ENCODE results near the gene CRTC3. TPM values are rescaled to one million over a fixed set of nuclear protein-coding genes. Genes with fewer than 3 reads are reported as not detected.

Gene CRTC3
- total and polyA plus RNA-seq, 2 of the 13 experiments (the other 11 are each of a cell fraction or from before 2014, with no cell fraction given) = 8.4 to 11.8 TPM

DNA sequence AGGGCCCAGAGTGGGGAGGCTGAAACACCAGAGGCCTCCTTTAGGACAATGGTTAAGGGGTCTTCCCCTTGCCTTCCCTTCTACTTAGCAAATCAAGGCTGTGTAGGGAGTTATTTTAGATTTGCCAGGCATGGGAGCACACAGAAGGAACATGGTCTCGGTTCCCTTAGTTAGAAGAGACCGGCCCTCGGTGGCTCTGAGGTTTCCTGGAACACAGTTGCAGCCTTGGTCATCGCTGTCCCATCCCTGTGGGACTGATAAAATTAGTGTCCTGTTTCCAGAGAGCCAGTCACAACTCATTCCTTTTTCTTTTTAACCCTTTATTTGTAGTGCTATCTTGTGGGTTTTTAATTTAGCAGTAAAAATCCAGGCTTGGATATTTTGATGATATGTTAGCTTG lies 81.4 kb downstream of the CRTC3 start:
- Histone ChIP-seq H3K4me3 (replicated peaks in 1 of 3; ENCODE audit: insufficient read depth in 1 of 3, low read depth in 2 of 3, low read length in 3 of 3) (no peak overlapping the region), H3K4me2 (ENCODE audit: low read depth, low read length) (no peak overlapping the region), H3K27ac (ENCODE audit: extremely low read length, insufficient read depth, low read length) (no peak overlapping the region), H3K4me1 (ENCODE audit: insufficient read depth, low read length) (peaks cover 9% of the 10 kb centered on the region; the same call in 1 of the 2 replicates), H3K79me2 (ENCODE audit: insufficient read depth, low read length) (no peaks in the 10 kb centered on the region), H3K9me3 (ENCODE audit: low read length) (no peaks in the 10 kb centered on the region), H4K20me1 (ENCODE audit: insufficient read depth, low read length) (no peaks in the 10 kb centered on the region), H3K36me3 (replicated peaks in 1 of 2; ENCODE audit: control insufficient read depth in 1 of 2, insufficient read depth in 2 of 2, low read length in 2 of 2) (0 out of 5 replicates have a peak, but pooled peaks cover 0 to 2% of the 10 kb centered on the region in 2 experiments), H3K9ac (ENCODE audit: insufficient read depth, low read depth, low read length) (no peak overlapping the region), H3K27me3 (ENCODE audit: control insufficient read depth in 1 of 2, insufficient read depth in 2 of 2, low read length in 2 of 2) (no peaks in the 10 kb centered on the region), H2AFZ (ENCODE audit: low read length) (no peak overlapping the region)
- in situ Hi-C loops (cut with HindIII; ENCODE audit: extremely low pct_ligation_motif_present, low pct_unique_long_range_greater_than_20kb) = no loop called here
- no peak for DNase-seq (ENCODE audit: low spot score)
- TF ChIP-seq ZNF616 (CRISPR knock-in tag; IDR thresholded peaks at IDR 0.05; ENCODE audit: low read depth) (no peak), ZIK1 (CRISPR knock-in tag; IDR thresholded peaks at IDR 0.05; ENCODE audit: borderline replicate concordance, low read depth) (no peak), POGZ (CRISPR knock-in tag; IDR thresholded peaks at IDR 0.05) (no peak), ZNF775 (CRISPR knock-in tag; IDR thresholded peaks at IDR 0.05; ENCODE audit: borderline replicate concordance) (no peak), ZBTB42 (CRISPR knock-in tag; IDR thresholded peaks at IDR 0.05) (no peak), HDAC1 (CRISPR knock-in tag; IDR thresholded peaks at IDR 0.05) (no peak)
- TF ChIP-seq, protein P1, sequence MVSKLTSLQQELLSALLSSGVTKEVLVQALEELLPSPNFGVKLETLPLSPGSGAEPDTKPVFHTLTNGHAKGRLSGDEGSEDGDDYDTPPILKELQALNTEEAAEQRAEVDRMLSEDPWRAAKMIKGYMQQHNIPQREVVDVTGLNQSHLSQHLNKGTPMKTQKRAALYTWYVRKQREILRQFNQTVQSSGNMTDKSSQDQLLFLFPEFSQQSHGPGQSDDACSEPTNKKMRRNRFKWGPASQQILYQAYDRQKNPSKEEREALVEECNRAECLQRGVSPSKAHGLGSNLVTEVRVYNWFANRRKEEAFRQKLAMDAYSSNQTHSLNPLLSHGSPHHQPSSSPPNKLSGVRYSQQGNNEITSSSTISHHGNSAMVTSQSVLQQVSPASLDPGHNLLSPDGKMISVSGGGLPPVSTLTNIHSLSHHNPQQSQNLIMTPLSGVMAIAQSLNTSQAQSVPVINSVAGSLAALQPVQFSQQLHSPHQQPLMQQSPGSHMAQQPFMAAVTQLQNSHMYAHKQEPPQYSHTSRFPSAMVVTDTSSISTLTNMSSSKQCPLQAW (CRISPR knock-in tag; IDR thresholded peaks at IDR 0.05) = no peak
- ChIA-PET POLR2A (no interaction called here), CTCF (ENCODE audit: low intra/inter-chr PET ratio, low total read pairs) (no interaction called here)
- no peak for ATAC-seq
- BruUV-seq (replicated peaks) = no TSS peak
- no peak for FAIRE-seq
- intact Hi-C loops (cut with micrococcal nuclease; ENCODE audit: unreplicated experiment) = no loop called here
- WGBS (ENCODE audit: low lambda C conversion rate) = 83% methylated on average over 3 of the region's 4 CpGs

DNA sequence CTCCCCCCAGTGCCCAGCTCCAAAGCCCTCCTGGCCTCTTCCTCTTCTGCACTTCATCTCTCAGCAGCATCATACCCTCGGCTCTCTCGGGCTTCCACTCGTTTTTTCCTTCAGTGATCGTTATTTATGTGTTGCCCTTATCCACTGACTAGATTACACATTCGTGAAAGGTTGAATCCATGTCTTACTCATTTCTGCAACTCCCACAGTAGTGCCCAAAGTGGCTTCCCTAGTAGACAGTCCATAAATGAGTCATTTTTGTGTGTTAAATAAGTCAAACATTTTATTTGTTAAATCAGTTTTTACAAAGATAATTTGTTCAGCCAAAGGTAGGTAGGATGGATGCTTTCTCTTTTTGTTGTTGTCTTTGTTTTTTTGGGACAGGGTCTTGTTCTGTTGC lies 87.4 kb downstream of the CRTC3 start:
- CTCF ChIA-PET (ENCODE audit: low intra/inter-chr PET ratio, low total read pairs) = no interaction called here

More for the DNA sequence above, 87.4 kb downstream of the CRTC3 start:
- no peak for FAIRE-seq
- POLR2A ChIA-PET = no interaction called here
- no peak overlapping the region for H3K27ac ChIP-seq (ENCODE audit: extremely low read length, insufficient read depth, low read length)
- no peak overlapping the region for H3K9ac ChIP-seq (ENCODE audit: insufficient read depth, low read depth, low read length)
- intact Hi-C loops (cut with micrococcal nuclease; ENCODE audit: unreplicated experiment) (no loop called here), in situ Hi-C loops (cut with HindIII; ENCODE audit: extremely low pct_ligation_motif_present, low pct_unique_long_range_greater_than_20kb) (no loop called here)
- H2AFZ ChIP-seq (ENCODE audit: low read length) = no peak overlapping the region
- no peaks in the 10 kb centered on the region for H3K4me1 ChIP-seq (ENCODE audit: insufficient read depth, low read length)
- 0 out of 5 replicates have a peak, but pooled peaks cover 1 to 2% of the 10 kb centered on the region in 2 experiments for H3K36me3 ChIP-seq (replicated peaks in 1 of 2; ENCODE audit: control insufficient read depth in 1 of 2, insufficient read depth in 2 of 2, low read length in 2 of 2)
- no peaks in the 10 kb centered on the region for H3K9me3 ChIP-seq (ENCODE audit: low read length)
- TF ChIP-seq, protein P2, sequence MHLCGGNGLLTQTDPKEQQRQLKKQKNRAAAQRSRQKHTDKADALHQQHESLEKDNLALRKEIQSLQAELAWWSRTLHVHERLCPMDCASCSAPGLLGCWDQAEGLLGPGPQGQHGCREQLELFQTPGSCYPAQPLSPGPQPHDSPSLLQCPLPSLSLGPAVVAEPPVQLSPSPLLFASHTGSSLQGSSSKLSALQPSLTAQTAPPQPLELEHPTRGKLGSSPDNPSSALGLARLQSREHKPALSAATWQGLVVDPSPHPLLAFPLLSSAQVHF (CRISPR knock-in tag; IDR thresholded peaks at IDR 0.05) = no peak
- ATAC-seq = no peak
- no peaks in the 10 kb centered on the region for H3K79me2 ChIP-seq (ENCODE audit: insufficient read depth, low read length)
- BruUV-seq (replicated peaks) = no TSS peak
- WGBS (ENCODE audit: low lambda C conversion rate) = 89% methylated on average over 5 of the region's 5 CpGs
- no peak overlapping the region for H3K4me3 ChIP-seq (replicated peaks in 1 of 3; ENCODE audit: insufficient read depth in 1 of 3, low read depth in 2 of 3, low read length in 3 of 3)
- no peak overlapping the region for H3K4me2 ChIP-seq (ENCODE audit: low read depth, low read length)
- H3K27me3 ChIP-seq (ENCODE audit: control insufficient read depth in 1 of 2, insufficient read depth in 2 of 2, low read length in 2 of 2) = no peaks in the 10 kb centered on the region
- no peak for DNase-seq (ENCODE audit: low spot score)
- H4K20me1 ChIP-seq (ENCODE audit: insufficient read depth, low read length) = no peaks in the 10 kb centered on the region
